GM19467 (cell line): ENCODE results near the gene RIT2.

ENCODE experiments used
- ATAC-seq: cut with Tn5 transposase; IDR thresholded peaks from one replicate; pipeline ENCODE4 v1.9.1; 2021; ENCODE audit warnings: mild to moderate bottlenecking, moderate library complexity; ENCODE audit not compliant: unreplicated experiment

RIT2 gene

GRCh38 chr18:43017622-43018021 lies 97.9 kb downstream of the RIT2 start:
- no peak for ATAC-seq

- ATAC-seq: no peak
Measured at GRCh38 chr18:43013486-43013885, 102.0 kb downstream of the RIT2 start.

- ATAC-seq: no peak
Measured at GRCh38 chr18:43012951-43013350, 102.5 kb downstream of the RIT2 start.

GRCh38 chr18:43010611-43011010 lies 104.9 kb downstream of the RIT2 start:
- no peak for ATAC-seq

GRCh38 chr18:43009674-43010073 lies 105.8 kb downstream of the RIT2 start:
- no peak for ATAC-seq

GRCh38 chr18:43007365-43007764 lies 108.1 kb downstream of the RIT2 start:
- no peak for ATAC-seq

GRCh38 chr18:43004421-43004820 lies 111.1 kb downstream of the RIT2 start:
- ATAC-seq: no peak

- ATAC-seq: no peak
Measured at GRCh38 chr18:43001821-43002220, 113.7 kb downstream of the RIT2 start.

GRCh38 chr18:42996824-42997223 lies 118.7 kb downstream of the RIT2 start:
- ATAC-seq: no peak

- ATAC-seq: no peak
Measured at GRCh38 chr18:42980426-42980825, 135.1 kb downstream of the RIT2 start.

- ATAC-seq: no peak
Measured at GRCh38 chr18:42977982-42978637, 137.4 kb downstream of the RIT2 start.

GRCh38 chr18:42976869-42977590 lies 138.5 kb downstream of the RIT2 start:
- no peak for ATAC-seq

- no peak for ATAC-seq
Measured at GRCh38 chr18:42969366-42969765, 146.1 kb downstream of the RIT2 start.

- ATAC-seq: no peak
Measured at GRCh38 chr18:42961298-42961697, 154.2 kb downstream of the RIT2 start.

- ATAC-seq: no peak
Measured at GRCh38 chr18:42959528-42959927, 156.0 kb downstream of the RIT2 start.

- ATAC-seq: no peak
Measured at GRCh38 chr18:42958353-42958752, 157.1 kb downstream of the RIT2 start.

- no peak for ATAC-seq
Measured at GRCh38 chr18:42956287-42956686, 159.2 kb downstream of the RIT2 start.

- ATAC-seq: no peak
Measured at GRCh38 chr18:42954887-42955286, 160.6 kb downstream of the RIT2 start.

GRCh38 chr18:42953306-42953705 lies 162.2 kb downstream of the RIT2 start:
- ATAC-seq: no peak

- no peak for ATAC-seq
Measured at GRCh38 chr18:42950732-42951131, 164.8 kb downstream of the RIT2 start.

- no peak for ATAC-seq
Measured at GRCh38 chr18:42948831-42949230, 166.7 kb downstream of the RIT2 start.

GRCh38 chr18:42941860-42942259 lies 173.6 kb downstream of the RIT2 start:
- ATAC-seq: no peak

GRCh38 chr18:42941021-42941420 lies 174.5 kb downstream of the RIT2 start:
- no peak for ATAC-seq
